WI38 (cell line): ENCODE results near the gene SPG11.
"Not testable (repeated sequence)": the region's sequence is repeated elsewhere in the genome, so short reads cannot be mapped to it uniquely, and the experiment has no call there.

Experiments used
- H3K4me3 ChIP-seq: 2 replicates; pipeline ENCODE4 v1.5.1; 2011; ENCODE audit warnings: low read depth, mild to moderate bottlenecking, control low read depth, low read length
- TF ChIP-seq, protein P1 (sequence below): IDR thresholded peaks from 2 replicates; pipeline ENCODE4 v1.5.1; 2012; ENCODE audit warnings: low read depth, mild to moderate bottlenecking, control low read depth, low read length

The SPG11 gene

GRCh38 chr15:44692659-44693058 lies 29.2 kb upstream of the SPG11 start:
- no peak overlapping the region for H3K4me3 ChIP-seq
- TF ChIP-seq, protein P1, sequence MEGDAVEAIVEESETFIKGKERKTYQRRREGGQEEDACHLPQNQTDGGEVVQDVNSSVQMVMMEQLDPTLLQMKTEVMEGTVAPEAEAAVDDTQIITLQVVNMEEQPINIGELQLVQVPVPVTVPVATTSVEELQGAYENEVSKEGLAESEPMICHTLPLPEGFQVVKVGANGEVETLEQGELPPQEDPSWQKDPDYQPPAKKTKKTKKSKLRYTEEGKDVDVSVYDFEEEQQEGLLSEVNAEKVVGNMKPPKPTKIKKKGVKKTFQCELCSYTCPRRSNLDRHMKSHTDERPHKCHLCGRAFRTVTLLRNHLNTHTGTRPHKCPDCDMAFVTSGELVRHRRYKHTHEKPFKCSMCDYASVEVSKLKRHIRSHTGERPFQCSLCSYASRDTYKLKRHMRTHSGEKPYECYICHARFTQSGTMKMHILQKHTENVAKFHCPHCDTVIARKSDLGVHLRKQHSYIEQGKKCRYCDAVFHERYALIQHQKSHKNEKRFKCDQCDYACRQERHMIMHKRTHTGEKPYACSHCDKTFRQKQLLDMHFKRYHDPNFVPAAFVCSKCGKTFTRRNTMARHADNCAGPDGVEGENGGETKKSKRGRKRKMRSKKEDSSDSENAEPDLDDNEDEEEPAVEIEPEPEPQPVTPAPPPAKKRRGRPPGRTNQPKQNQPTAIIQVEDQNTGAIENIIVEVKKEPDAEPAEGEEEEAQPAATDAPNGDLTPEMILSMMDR: no peak

GRCh38 chr15:44690245-44690644 lies 26.8 kb upstream of the SPG11 start:
- not testable (repeated sequence) for H3K4me3 ChIP-seq

DNA sequence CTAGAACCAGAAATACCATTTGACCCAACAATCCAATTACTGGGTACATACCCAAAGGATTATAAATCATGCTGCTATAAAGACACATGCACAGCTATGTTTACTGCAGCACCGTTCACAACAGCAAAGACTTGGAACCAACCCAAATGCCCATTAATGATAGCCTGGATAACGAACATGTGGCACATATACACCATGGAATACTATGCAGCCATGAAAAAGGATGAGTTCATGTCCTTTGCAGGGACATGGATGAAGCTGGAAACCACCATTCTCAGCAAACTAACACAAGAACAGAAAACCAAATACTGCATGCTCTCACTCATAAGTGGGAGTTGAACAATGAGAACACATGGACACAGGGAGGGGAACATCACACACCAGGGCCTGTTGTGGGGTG lies 25.9 kb upstream of the SPG11 start:
- not testable (repeated sequence) for H3K4me3 ChIP-seq

GRCh38 chr15:44682809-44683682 lies 19.6 kb upstream of the SPG11 start:
- H3K4me3 ChIP-seq: not testable (repeated sequence)

GRCh38 chr15:44682211-44682610 lies 18.7 kb upstream of the SPG11 start:
- H3K4me3 ChIP-seq: no peak overlapping the region
- TF ChIP-seq, protein P1: no peak

GRCh38 chr15:44676676-44677075 lies 13.2 kb upstream of the SPG11 start:
- no peak overlapping the region for H3K4me3 ChIP-seq
- TF ChIP-seq, protein P1: no peak

DNA sequence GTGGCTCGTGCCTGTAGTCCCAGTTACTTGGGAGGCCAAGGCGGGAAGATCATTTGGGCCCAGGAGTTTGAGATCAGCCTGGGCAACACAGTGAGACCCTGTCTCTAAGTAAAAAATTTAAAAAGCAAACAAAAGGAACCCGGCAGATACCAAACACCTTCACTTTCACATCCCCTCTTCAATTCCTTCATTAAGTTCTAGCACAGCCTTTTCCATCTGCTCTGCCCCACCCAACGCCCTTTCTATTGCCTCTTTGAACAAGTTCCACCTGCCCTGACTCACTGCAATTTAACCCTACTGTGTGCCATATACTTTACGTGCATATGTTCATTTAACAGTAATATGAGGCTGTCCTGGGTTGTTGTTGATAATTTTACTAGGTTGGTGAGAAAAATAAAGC lies 12.4 kb upstream of the SPG11 start:
- H3K4me3 ChIP-seq: no peak overlapping the region
- TF ChIP-seq, protein P1: no peak

GRCh38 chr15:44673639-44674038 lies 10.2 kb upstream of the SPG11 start:
- TF ChIP-seq, protein P1: no peak

More at GRCh38 chr15:44673639-44674038, 10.2 kb upstream of the SPG11 start:
- no peak overlapping the region for H3K4me3 ChIP-seq
